ENCODE data around the gene THPO. TPM values are rescaled to one million over a fixed set of nuclear protein-coding genes. Genes with fewer than 3 reads are reported as not detected.

Gene THPO
- total RNA-seq, 1 experiment from 2014 or later: 1.6 TPM

- ChIA-PET POLR2A (no interaction called here), CTCF (interaction anchor here (1.3 kb wide), 1 partner anchor 43 kb away, joined by 4 read pairs; no protein-coding TSS in a partner anchor)
- no peaks in the 10 kb centered on the region for H3K27me3 Mint-ChIP-seq (ENCODE audit: insufficient read depth, unreplicated experiment)
- no peak overlapping the region for H3K27ac Mint-ChIP-seq (ENCODE audit: unreplicated experiment)
- no peaks in the 10 kb centered on the region for H3K9me3 Mint-ChIP-seq (ENCODE audit: unreplicated experiment)
- no peak overlapping the region for H3K4me3 Mint-ChIP-seq (ENCODE audit: unreplicated experiment)
- H3K36me3 ChIP-seq (ENCODE audit: control insufficient read depth, insufficient read depth, low read length): no peaks in the 10 kb centered on the region
- H3K9me3 ChIP-seq: no peaks in the 10 kb centered on the region
- no peaks in the 10 kb centered on the region for H3K36me3 Mint-ChIP-seq (ENCODE audit: insufficient read depth, unreplicated experiment)
- no peaks in the 10 kb centered on the region for H3K4me1 Mint-ChIP-seq (ENCODE audit: low read depth, unreplicated experiment)
- TF ChIP-seq CTCF (IDR thresholded peaks at IDR 0.05; ENCODE audit: insufficient read depth in 1 of 2, low read depth in 1 of 2, low read length in 1 of 2, severe bottlenecking in 1 of 2, unreplicated experiment in 1 of 2): no peak
- intact Hi-C loops (cut with micrococcal nuclease; ENCODE audit: unreplicated experiment): no loop called here
- no TSS peak for BruUV-seq (replicated peaks)
- H3K27me3 ChIP-seq (replicated peaks; ENCODE audit: control insufficient read depth, insufficient read depth, low read length): no peaks in the 10 kb centered on the region
- H3K4me3 ChIP-seq (ENCODE audit: low read depth, low read length): no peak overlapping the region
- no peak for DNase-seq
- peaks cover 11% of the 10 kb centered on the region for H3K4me1 ChIP-seq
These were observed 36.6 kb upstream of the THPO start for GRCh38 chr3:184414418-184415202.

- Mint-ChIP-seq H3K36me3 (ENCODE audit: insufficient read depth, unreplicated experiment) (no peaks in the 10 kb centered on the region), H3K27me3 (ENCODE audit: insufficient read depth, unreplicated experiment) (no peaks in the 10 kb centered on the region), H3K9me3 (ENCODE audit: unreplicated experiment) (no peaks in the 10 kb centered on the region), H3K4me3 (ENCODE audit: unreplicated experiment) (no peak overlapping the region), H3K27ac (ENCODE audit: unreplicated experiment) (no peak overlapping the region), H3K4me1 (ENCODE audit: low read depth, unreplicated experiment) (no peaks in the 10 kb centered on the region)
- no TSS peak for BruUV-seq (replicated peaks)
- Histone ChIP-seq H3K9me3 (no peaks in the 10 kb centered on the region), H3K4me3 (ENCODE audit: low read depth, low read length) (no peak overlapping the region), H3K27me3 (replicated peaks; ENCODE audit: control insufficient read depth, insufficient read depth, low read length) (no peaks in the 10 kb centered on the region), H3K36me3 (ENCODE audit: control insufficient read depth, insufficient read depth, low read length) (no peaks in the 10 kb centered on the region), H3K4me1 (no peaks in the 10 kb centered on the region)
- intact Hi-C loops (cut with micrococcal nuclease; ENCODE audit: unreplicated experiment): no loop called here
- TF ChIP-seq CTCF (IDR thresholded peaks at IDR 0.05; ENCODE audit: insufficient read depth in 1 of 2, low read depth in 1 of 2, low read length in 1 of 2, severe bottlenecking in 1 of 2, unreplicated experiment in 1 of 2): no peak
- ChIA-PET CTCF (no interaction called here), POLR2A (no interaction called here)
- peak in 1 of 2 experiments; percentile 15 for DNase-seq
These were observed 32.0 kb upstream of the THPO start for GRCh38 chr3:184409946-184410500.

GRCh38 chr3:184409331-184409926 lies 31.4 kb upstream of the THPO start:
- H3K9me3 Mint-ChIP-seq (ENCODE audit: unreplicated experiment): no peaks in the 10 kb centered on the region
- H3K4me3 Mint-ChIP-seq (ENCODE audit: unreplicated experiment): no peak overlapping the region
- H3K4me1 Mint-ChIP-seq (ENCODE audit: low read depth, unreplicated experiment): no peaks in the 10 kb centered on the region
- no peak overlapping the region for H3K4me3 ChIP-seq (ENCODE audit: low read depth, low read length)
- H3K27me3 ChIP-seq (replicated peaks; ENCODE audit: control insufficient read depth, insufficient read depth, low read length): no peaks in the 10 kb centered on the region
- peak in 1 of 2 experiments; percentile 14 for DNase-seq
- no peaks in the 10 kb centered on the region for H3K4me1 ChIP-seq
- no peaks in the 10 kb centered on the region for H3K36me3 Mint-ChIP-seq (ENCODE audit: insufficient read depth, unreplicated experiment)
- H3K9me3 ChIP-seq: no peaks in the 10 kb centered on the region
- ChIA-PET POLR2A (no interaction called here), CTCF (no interaction called here)
- no TSS peak for BruUV-seq (replicated peaks)
- no peak for TF ChIP-seq CTCF (IDR thresholded peaks at IDR 0.05; ENCODE audit: insufficient read depth in 1 of 2, low read depth in 1 of 2, low read length in 1 of 2, severe bottlenecking in 1 of 2, unreplicated experiment in 1 of 2)
- no peaks in the 10 kb centered on the region for H3K36me3 ChIP-seq (ENCODE audit: control insufficient read depth, insufficient read depth, low read length)
- intact Hi-C loops (cut with micrococcal nuclease; ENCODE audit: unreplicated experiment): no loop called here
- no peaks in the 10 kb centered on the region for H3K27me3 Mint-ChIP-seq (ENCODE audit: insufficient read depth, unreplicated experiment)
- no peak overlapping the region for H3K27ac Mint-ChIP-seq (ENCODE audit: unreplicated experiment)
